Nephron progenitor cell (in vitro differentiated cells): ENCODE data around the gene LIPH.

ENCODE experiments used
- DNase-seq: peaks from one replicate; pipeline ENCODE4 v3.0.0; 2021
- H3K27ac Mint-ChIP-seq: 2 replicates; pipeline ENCODE4 v1.8.0; 2021; ENCODE audit warnings: mild to moderate bottlenecking, moderate library complexity, mixed read lengths
- H3K27me3 Mint-ChIP-seq: 2 replicates; pipeline ENCODE4 v1.8.0; 2021; ENCODE audit warnings: mild to moderate bottlenecking, low read depth, mixed read lengths; ENCODE audit not compliant: poor library complexity
- H3K36me3 Mint-ChIP-seq: 2 replicates; pipeline ENCODE4 v1.8.0; 2021; ENCODE audit warnings: low read depth, mixed read lengths
- H3K4me1 Mint-ChIP-seq: 2 replicates; pipeline ENCODE4 v1.8.0; 2021; ENCODE audit warnings: mixed read lengths
- H3K4me3 Mint-ChIP-seq: 2 replicates; pipeline ENCODE4 v1.8.0; 2021; ENCODE audit warnings: mild to moderate bottlenecking, moderate library complexity, mixed read lengths
- H3K9me3 Mint-ChIP-seq: 2 replicates; pipeline ENCODE4 v1.8.0; 2021; ENCODE audit warnings: mild to moderate bottlenecking, moderate library complexity, mixed read lengths
- TF ChIP-seq, protein P1 (sequence below): fragments of 200-600 bp; sonication (generic); IDR thresholded peaks from 2 replicates; pipeline ENCODE4 v1.5.0; 2021; ENCODE audit warnings: antibody characterized with exemption

The LIPH gene

DNA sequence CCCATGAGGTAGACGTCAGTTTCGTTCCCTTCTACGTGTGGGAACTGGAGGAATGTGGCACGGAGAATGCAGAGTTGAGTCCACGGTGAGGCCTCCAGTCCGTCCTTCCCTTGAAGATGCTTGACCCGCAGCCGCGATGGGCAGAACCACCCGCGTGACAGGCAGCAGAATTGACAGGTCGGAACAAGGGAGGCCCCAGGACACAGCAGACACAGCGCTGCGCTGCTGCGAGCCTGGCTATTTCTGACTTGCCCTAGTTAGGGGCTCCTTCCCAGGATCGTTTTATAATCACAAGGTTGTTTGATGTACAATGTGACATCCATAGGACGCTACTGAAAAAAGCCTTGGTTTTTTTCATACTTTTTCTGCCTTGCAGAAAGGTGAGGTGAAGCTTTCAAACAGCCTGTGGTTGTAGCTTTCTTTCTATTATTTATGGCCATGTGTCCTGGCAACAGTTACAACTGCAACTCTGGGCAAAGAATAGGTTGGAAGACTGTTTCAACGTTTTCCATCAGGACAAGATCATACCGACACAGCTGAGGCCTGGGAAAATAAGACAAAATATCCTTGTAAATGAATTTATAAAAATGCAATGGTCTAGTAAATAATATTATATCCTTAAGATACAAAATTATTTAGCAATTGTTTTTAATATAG lies 43.9 kb downstream of the LIPH start:
- Mint-ChIP-seq H3K36me3 (no peaks in the 10 kb centered on the region), H3K4me1 (peaks cover 21% of the 10 kb centered on the region), H3K27ac (peak overlapping the region; percentile 23), H3K27me3 (peaks cover 47% of the 10 kb centered on the region), H3K9me3 (no peaks in the 10 kb centered on the region), H3K4me3 (no peak overlapping the region)
- TF ChIP-seq, protein P1, sequence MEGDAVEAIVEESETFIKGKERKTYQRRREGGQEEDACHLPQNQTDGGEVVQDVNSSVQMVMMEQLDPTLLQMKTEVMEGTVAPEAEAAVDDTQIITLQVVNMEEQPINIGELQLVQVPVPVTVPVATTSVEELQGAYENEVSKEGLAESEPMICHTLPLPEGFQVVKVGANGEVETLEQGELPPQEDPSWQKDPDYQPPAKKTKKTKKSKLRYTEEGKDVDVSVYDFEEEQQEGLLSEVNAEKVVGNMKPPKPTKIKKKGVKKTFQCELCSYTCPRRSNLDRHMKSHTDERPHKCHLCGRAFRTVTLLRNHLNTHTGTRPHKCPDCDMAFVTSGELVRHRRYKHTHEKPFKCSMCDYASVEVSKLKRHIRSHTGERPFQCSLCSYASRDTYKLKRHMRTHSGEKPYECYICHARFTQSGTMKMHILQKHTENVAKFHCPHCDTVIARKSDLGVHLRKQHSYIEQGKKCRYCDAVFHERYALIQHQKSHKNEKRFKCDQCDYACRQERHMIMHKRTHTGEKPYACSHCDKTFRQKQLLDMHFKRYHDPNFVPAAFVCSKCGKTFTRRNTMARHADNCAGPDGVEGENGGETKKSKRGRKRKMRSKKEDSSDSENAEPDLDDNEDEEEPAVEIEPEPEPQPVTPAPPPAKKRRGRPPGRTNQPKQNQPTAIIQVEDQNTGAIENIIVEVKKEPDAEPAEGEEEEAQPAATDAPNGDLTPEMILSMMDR: no peak
- DNase-seq: no peak

DNA sequence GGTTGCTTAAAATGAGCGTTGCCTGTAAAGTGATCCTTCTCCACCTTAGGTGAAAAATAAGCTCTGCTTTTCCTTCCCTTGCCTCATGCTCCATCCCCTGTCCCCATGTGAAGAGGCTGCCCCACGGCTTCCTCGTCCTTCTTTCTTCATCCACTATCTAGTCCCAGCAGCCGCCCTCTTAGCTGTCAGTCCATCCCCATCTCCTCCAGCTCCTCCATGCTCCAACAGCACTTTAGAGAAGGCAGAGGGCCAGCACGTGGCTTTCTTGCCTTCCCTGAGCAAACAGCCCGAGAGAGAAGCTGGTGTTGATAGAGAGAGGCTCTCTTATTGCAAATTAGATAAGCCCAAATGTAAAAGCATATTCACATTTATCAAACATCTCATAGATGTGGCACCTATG lies 44.5 kb downstream of the LIPH start:
- DNase-seq: no peak
- peaks cover 27% of the 10 kb centered on the region for H3K4me1 Mint-ChIP-seq
- H3K4me3 Mint-ChIP-seq: no peak overlapping the region
- H3K36me3 Mint-ChIP-seq: no peaks in the 10 kb centered on the region
- peaks cover 46% of the 10 kb centered on the region for H3K27me3 Mint-ChIP-seq
- TF ChIP-seq, protein P1: no peak
- H3K9me3 Mint-ChIP-seq: no peaks in the 10 kb centered on the region
- H3K27ac Mint-ChIP-seq: peak overlapping the region; percentile 81

DNA sequence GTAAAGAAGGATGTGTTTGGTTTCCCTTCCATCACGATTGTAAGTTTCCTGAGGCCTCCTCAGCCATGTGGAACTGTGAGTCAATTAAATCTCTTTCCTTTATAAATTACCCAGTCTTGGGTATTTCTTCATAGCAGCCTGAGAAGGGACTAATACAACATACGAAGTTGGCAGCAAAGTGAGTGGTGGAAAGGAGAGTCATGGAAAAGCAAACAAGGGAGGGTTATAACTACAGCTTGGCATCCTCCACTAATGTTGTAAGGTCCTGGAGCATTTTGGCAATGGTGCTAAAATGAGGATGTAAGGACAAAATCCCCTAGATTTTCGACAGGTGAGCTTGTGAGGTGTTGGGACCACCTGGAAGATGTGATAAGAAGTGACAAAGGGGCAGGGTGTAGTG lies 47.8 kb downstream of the LIPH start:
- peaks cover 29% of the 10 kb centered on the region for H3K4me1 Mint-ChIP-seq
- no peak for DNase-seq
- no peaks in the 10 kb centered on the region for H3K36me3 Mint-ChIP-seq
- H3K9me3 Mint-ChIP-seq: no peaks in the 10 kb centered on the region
- peaks cover 47% of the 10 kb centered on the region for H3K27me3 Mint-ChIP-seq
- TF ChIP-seq, protein P1: no peak
- no peak overlapping the region for H3K27ac Mint-ChIP-seq
- H3K4me3 Mint-ChIP-seq: no peak overlapping the region

DNA sequence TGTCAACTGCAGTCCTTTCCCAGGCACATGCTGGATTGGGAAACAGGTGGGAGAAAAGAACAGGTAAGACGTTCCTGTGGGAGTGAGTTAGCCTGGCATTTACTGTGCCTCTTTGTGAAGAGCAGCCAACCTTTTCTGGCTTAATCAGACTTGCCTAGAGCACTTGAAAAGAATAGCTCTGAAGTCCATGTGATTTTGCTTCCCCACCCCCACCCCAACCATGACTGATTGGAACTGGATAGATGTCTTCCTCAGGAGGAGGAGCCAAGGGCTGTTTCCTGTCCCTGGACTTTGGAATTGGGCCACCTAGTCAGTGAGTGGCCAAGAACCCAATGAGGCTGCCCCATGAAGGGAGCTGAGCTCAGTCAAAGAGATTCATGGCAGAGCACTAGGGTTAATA lies 48.9 kb downstream of the LIPH start:
- DNase-seq: no peak
- Mint-ChIP-seq H3K36me3 (no peaks in the 10 kb centered on the region), H3K4me1 (peaks cover 26% of the 10 kb centered on the region), H3K27ac (no peak overlapping the region), H3K4me3 (no peak overlapping the region), H3K27me3 (peaks cover 50% of the 10 kb centered on the region), H3K9me3 (no peaks in the 10 kb centered on the region)
- TF ChIP-seq, protein P1: no peak

DNA sequence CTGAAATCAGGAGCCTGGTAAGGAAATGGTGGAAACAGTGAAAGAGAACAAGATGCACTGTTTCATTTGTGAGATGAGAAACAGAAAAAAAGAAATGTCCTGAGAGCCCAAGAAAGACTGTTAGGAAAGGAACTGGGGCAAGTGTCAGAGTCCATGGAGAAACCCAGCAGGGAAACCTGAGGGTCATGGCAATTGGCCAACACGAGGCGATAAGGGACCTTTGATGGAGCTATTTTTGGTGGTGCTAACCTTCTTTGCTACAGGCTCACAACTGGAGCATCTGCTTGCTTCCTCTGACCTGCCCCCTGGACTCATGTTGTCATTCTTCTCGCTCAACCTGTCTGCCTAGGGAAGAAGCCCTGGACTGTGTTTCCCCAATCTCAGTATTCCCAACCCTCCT lies 49.4 kb downstream of the LIPH start:
- no peaks in the 10 kb centered on the region for H3K36me3 Mint-ChIP-seq
- H3K9me3 Mint-ChIP-seq: no peaks in the 10 kb centered on the region
- no peak overlapping the region for H3K27ac Mint-ChIP-seq
- H3K27me3 Mint-ChIP-seq: peaks cover 50% of the 10 kb centered on the region
- TF ChIP-seq, protein P1: no peak
- peaks cover 25% of the 10 kb centered on the region for H3K4me1 Mint-ChIP-seq
- no peak for DNase-seq
- H3K4me3 Mint-ChIP-seq: no peak overlapping the region
